Endothelial cell (in vitro differentiated cells): ENCODE data around the gene SPATS2L. TPM values are rescaled to one million over a fixed set of nuclear protein-coding genes. Genes with fewer than 3 reads are reported as not detected.

Source experiments
- DNase-seq: peaks from one replicate; pipeline ENCODE4 v3.0.0; 2021; ENCODE audit warnings: low spot score
- H3K27ac Mint-ChIP-seq: one replicate; pipeline ENCODE4 v1.8.0; 2021; ENCODE audit warnings: mixed read lengths, inconsistent platforms; ENCODE audit not compliant: unreplicated experiment
- H3K27me3 Mint-ChIP-seq: one replicate; pipeline ENCODE4 v1.8.0; 2021; ENCODE audit warnings: mild to moderate bottlenecking, moderate library complexity, mixed read lengths, inconsistent platforms; ENCODE audit not compliant: unreplicated experiment
- H3K36me3 Mint-ChIP-seq: one replicate; pipeline ENCODE4 v1.8.0; 2021; ENCODE audit warnings: mild to moderate bottlenecking, low read depth, mixed read lengths, inconsistent platforms; ENCODE audit not compliant: unreplicated experiment
- H3K4me1 Mint-ChIP-seq: one replicate; pipeline ENCODE4 v1.8.0; 2021; ENCODE audit warnings: mild to moderate bottlenecking, mixed read lengths, inconsistent platforms; ENCODE audit not compliant: unreplicated experiment
- H3K4me3 Mint-ChIP-seq: one replicate; pipeline ENCODE4 v1.8.0; 2021; ENCODE audit warnings: mild to moderate bottlenecking, mixed read lengths, inconsistent platforms; ENCODE audit not compliant: unreplicated experiment
- H3K9me3 Mint-ChIP-seq: one replicate; pipeline ENCODE4 v1.8.0; 2021; ENCODE audit warnings: mixed read lengths, inconsistent platforms; ENCODE audit not compliant: unreplicated experiment
- CTCF ChIP-seq: fragments of 200-600 bp; sonication (generic); IDR thresholded peaks from one replicate; pipeline ENCODE4 v1.5.0; 2021; ENCODE audit warnings: antibody characterized with exemption; ENCODE audit not compliant: unreplicated experiment
- total RNA-seq: library from RNA; stranded (reverse); fragmentation: NEBNext Ultra II Directional; extraction: Animal tissue kit (Norgen Biotek cat#: 25700); gene quantifications from one replicate; pipeline ENCODE4 v1.2.1, GENCODE V29; 2021; ENCODE audit not compliant: unreplicated experiment

The SPATS2L gene
- total RNA-seq, 1 donor from 2014 or later = 72.9 TPM

- Mint-ChIP-seq H3K4me1 (peaks cover 52% of the 10 kb centered on the region), H3K27me3 (peaks cover 8% of the 10 kb centered on the region), H3K9me3 (no peaks in the 10 kb centered on the region), H3K36me3 (no peaks in the 10 kb centered on the region), H3K4me3 (no peak overlapping the region), H3K27ac (peak overlapping the region; percentile 1)
- TF ChIP-seq CTCF = no peak
- no peak for DNase-seq
Observed at GRCh38 chr2:200310545-200310971, 4.1 kb downstream of the SPATS2L start.

GRCh38 chr2:200311139-200311538 is 4.6 kb downstream of the SPATS2L start:
- no peak for DNase-seq
- H3K27me3 Mint-ChIP-seq = peaks cover 6% of the 10 kb centered on the region
- peaks cover 52% of the 10 kb centered on the region for H3K4me1 Mint-ChIP-seq
- H3K4me3 Mint-ChIP-seq = no peak overlapping the region
- no peak for TF ChIP-seq CTCF
- no peaks in the 10 kb centered on the region for H3K9me3 Mint-ChIP-seq
- H3K27ac Mint-ChIP-seq = no peak overlapping the region
- H3K36me3 Mint-ChIP-seq = no peaks in the 10 kb centered on the region

GRCh38 chr2:200314976-200315567 is 8.6 kb downstream of the SPATS2L start:
- Mint-ChIP-seq H3K27me3 (peaks cover 1% of the 10 kb centered on the region), H3K4me3 (no peak overlapping the region), H3K4me1 (peaks cover 67% of the 10 kb centered on the region), H3K36me3 (no peaks in the 10 kb centered on the region), H3K9me3 (no peaks in the 10 kb centered on the region), H3K27ac (no peak overlapping the region)
- no peak for TF ChIP-seq CTCF
- DNase-seq = no peak

GRCh38 chr2:200317975-200318374 is 11.5 kb downstream of the SPATS2L start:
- TF ChIP-seq CTCF = no peak
- Mint-ChIP-seq H3K4me1 (peaks cover 50% of the 10 kb centered on the region), H3K36me3 (no peaks in the 10 kb centered on the region), H3K4me3 (no peak overlapping the region), H3K9me3 (no peaks in the 10 kb centered on the region), H3K27me3 (no peaks in the 10 kb centered on the region), H3K27ac (peak overlapping the region; percentile 62)
- no peak for DNase-seq

- TF ChIP-seq CTCF = no peak
- H3K4me1 Mint-ChIP-seq = peaks cover 46% of the 10 kb centered on the region
- no peaks in the 10 kb centered on the region for H3K9me3 Mint-ChIP-seq
- peak overlapping the region; percentile 2 for H3K4me3 Mint-ChIP-seq
- no peak for DNase-seq
- no peak overlapping the region for H3K27ac Mint-ChIP-seq
- H3K36me3 Mint-ChIP-seq = no peaks in the 10 kb centered on the region
- no peaks in the 10 kb centered on the region for H3K27me3 Mint-ChIP-seq
Observed at GRCh38 chr2:200318940-200319435, 12.5 kb downstream of the SPATS2L start.
